Frontal cortex (tissue), 4 donors: Measurements from ENCODE around the gene CREM. TPM values are rescaled to one million over a fixed set of nuclear protein-coding genes. Genes with fewer than 3 reads are reported as not detected.

Experiments used
- DNase-seq, 2 donors: peaks; one replicate each; pipeline ENCODE4 v3.0.0; 2012; ENCODE audit warnings: low spot score in 2 of 2
- FAIRE-seq: peaks from 2 replicates; lab custom pipeline; 2012; peaks lifted over from hg19 to GRCh38; lab: Jason Lieb, UNC
- total RNA-seq: library from RNA; depleted of rRNA; stranded (reverse); fragments of >200 nt; gene quantifications from one replicate; pipeline ENCODE4 v1.2.3, GENCODE V29; 2014
- donor health status: control.
- donor health status: control.
- donor health status: control.

Gene CREM
- total RNA-seq, 1 donor from 2014 or later = 14.7 TPM

DNA sequence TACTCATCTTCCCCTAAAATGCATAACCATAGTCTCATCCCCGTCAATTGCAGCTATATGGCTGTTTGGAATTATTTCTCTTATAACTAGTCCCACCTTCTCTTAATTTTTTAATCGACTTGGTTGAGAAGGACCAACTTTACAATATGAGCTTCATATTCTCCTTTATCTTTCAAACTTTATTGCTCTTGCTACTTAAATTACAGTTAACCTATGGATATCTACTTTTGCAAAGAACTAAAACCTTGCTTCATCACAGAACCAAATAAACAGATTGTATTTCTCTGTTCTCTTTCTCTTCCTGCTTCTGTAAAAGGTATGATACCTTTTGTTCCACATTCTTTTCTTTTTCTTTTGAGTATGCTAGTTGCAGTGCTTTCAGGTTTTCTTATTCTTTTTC is 6.1 kb downstream of the CREM start:
- FAIRE-seq (no peak), DNase-seq (no peak)

DNA sequence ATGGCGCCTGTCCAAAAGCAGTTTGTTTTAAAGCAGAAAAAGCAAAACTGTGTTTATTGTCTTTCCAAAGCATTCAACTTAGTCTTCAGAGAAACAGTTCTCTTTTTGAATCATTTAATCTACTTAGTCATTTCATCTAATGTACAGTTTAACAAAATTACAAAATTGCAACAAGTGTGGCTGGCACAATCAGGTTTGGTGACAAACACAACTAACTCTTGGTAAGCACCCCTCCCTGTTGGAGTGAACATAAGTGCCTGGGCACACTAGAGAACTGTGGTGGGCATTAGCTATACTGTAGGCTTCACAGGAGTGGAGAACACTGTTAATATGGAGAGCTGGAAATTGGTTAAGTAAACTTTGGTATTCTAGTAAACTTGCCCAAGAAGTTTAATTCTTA is 6.9 kb downstream of the CREM start:
- FAIRE-seq = no peak
- DNase-seq = no peak

DNA sequence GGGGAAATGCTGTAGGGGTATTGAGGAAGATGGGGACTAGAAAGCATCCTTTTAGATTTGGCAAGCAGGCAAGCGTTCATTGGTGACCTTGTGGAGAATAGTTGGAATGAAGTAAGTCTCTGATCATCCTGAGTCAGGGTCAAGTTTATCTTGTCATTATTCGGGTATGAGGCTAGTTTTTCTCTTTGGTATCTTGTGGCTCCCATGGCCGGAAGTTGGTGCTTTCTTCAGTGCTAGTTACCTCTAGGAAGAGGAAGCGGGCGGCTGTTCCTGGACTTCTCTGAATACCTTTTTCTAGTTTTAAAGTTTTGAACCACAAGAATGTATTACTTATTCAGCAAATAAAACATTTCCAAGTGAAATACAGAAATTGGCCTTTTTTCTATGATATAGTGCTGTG is 9.2 kb downstream of the CREM start:
- no peak for DNase-seq
- no peak for FAIRE-seq

DNA sequence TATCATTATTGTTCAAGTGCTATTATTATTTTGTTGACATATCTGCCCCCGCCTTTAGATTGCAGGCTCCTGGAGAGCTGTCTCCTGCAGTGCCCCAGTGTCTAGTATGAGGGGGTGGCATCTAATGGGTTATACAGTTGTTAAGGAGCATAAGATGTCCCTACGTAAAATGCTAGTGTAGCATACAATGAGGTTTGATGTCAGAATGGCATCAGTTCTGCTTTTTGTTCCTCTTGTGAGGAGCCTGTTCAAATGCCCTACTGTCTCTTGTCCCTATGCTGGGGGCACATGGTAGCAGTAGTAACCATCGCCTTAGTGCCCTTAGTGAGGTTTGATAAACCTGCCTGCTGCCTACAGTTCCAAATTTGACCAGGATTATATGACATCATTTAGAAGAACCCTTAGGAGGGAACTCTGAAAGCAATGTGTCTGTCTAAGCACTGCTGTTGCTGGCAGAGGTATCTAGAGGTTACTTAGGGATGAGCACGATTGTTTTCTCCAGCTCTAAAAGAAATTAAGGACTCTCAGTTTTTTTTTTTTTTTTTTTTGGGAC is 9.7 kb downstream of the CREM start:
- DNase-seq (no peak), FAIRE-seq (no peak)

DNA sequence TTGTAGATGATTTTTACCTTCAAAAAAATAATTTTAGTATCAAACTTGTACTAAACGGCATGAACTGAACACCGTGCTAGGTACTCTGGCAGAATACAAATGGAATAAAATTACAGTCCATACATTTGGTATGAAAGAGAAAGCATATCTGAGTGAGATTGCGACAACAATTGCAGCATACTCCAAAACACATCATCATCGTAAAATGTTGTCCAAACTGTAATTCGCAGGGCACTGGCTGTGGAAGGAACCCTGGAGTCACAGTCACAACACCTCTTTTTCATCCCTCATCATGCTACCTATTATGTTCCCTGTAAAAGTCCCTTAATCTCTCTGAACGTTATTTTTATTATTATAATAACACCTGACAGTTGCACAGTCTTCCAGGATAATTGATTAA is 13.5 kb downstream of the CREM start:
- DNase-seq (no peak), FAIRE-seq (no peak)

DNA sequence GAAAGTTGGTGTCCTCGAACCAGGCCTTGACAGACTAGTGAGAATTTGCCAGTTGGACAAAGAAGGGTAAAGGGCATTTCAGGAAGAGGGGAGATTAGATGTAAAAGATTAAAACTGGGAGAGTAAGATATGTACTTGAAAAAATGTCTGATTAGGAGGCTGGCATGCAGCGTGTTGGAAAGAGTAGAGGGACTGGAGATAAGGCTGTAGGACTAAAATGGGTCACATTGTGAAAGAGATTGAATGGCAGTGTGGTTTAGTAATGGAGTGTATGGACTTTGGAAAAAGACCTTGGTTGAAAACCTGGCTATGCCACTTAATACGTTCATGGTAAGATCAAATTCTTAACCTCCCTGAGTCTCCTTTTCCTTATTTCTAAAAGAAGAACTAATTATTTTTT is 14.1 kb downstream of the CREM start:
- FAIRE-seq = no peak
- no peak for DNase-seq

DNA sequence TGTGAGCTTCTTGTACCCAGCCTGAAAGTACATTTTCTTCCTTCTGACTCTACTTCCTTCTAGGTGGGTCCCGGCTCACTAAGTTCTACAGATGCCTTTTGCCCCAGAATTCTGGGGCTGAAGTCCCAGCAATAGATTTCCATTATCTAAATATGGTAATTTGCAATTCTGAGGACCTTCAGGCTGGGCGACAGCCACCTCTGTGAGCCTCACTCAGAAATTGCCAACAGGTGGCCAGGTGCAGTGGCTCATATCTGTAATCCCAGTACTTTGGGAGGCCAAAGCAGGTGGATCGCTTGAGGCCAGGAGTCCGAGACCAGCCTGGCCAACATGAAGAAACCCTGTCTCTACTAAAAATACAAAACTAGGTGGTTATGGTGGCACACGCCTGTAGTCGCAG is 23.7 kb downstream of the CREM start:
- DNase-seq (no peak), FAIRE-seq (no peak)

DNA sequence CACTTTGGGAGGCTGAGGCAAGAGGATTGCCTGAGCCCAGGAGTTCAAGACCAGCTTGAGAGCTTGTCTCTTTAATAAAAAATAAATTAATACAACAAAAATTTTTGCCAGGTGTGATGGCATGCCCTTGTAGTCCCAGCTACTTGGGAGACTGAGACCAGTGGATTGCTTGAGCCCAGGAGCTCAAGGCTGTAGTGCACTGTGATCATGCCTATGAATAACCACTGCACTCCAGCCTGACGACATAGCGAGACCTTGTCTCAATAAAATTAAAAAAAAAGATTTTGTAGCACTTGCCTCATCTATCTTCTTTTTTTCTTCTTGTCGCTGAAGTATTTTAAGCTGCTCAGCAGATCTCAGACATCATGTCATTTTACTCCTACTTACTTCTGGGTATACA is 26.3 kb downstream of the CREM start:
- DNase-seq (no peak), FAIRE-seq (no peak)

DNA sequence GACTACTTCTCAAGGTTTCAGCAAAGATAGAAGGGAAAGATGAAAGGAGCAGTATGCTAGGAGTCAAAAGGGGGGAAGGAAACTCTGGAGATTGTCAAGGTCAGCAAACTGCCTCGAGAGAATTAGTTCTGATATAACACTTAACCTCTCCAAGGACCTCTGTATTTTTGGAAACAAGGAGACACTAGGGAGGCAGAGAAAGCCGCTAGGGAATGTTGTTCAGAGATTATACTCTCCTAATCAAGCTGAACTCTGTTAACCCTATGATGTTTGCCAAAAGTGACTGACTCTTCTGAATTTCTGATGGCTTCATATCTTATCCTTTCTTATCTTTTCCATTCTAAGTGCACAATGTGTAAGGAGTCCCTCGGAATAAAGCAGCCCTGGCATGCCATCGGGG is 27.1 kb downstream of the CREM start:
- FAIRE-seq (no peak), DNase-seq (no peak)

DNA sequence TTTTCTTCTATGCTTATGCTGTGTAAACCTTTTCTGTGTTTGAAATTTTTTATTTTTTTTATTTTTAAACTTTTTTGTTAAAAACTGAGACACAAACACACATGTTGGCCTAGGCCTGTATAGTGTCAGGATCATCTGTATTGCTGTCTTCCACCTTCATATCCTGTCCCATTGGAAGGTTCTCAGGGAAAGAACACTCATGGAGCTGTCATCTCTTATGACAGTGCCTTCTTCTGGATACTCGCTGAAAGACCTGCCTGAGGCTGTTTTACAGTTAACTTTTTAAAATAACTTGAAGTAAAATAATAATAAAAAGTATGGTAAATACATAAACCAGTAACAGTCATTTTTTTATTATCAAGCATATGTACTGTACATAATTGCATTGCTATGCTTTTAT is 34.1 kb downstream of the CREM start:
- FAIRE-seq = no peak

DNA sequence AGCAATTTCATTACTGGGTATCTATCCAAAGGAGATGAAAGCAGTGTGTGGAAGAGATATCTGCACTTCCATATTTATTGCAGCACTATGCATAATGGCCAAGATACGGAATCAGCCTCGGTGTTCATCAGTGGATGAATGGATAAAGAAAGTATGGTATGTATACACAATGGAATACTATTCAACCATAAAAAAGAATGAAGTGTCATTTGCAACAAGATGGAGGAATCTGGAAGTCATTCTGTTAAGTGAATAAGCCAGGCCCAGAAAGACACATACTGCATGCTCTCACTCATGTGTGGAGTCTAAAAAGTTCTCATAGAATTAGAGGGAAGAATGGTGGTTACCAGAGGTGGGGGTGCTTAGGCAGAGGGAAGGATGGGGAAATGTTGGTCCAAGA is 35.3 kb downstream of the CREM start:
- FAIRE-seq (no peak), DNase-seq (no peak)

More for the DNA sequence above, 34.1 kb downstream of the CREM start:
- DNase-seq = no peak

DNA sequence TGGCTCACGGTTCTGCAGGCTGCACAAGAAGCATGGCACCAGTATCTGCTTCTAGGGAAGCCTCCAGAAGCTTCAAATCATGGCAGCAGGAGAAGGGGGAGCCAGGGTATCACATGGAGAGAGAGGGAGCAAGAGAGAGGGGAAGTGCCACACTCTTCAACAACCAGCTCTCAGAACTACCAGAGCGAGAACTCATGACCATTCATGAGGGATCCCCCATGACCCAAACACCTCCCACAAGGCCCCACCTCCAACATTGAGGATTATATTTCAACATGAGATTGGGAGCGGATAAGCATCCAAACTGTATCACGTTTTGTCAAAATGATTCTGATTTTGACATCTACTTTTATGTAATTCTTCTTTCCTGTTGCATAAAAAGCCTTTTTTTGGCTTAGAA is 38.5 kb downstream of the CREM start:
- FAIRE-seq (no peak), DNase-seq (no peak)

DNA sequence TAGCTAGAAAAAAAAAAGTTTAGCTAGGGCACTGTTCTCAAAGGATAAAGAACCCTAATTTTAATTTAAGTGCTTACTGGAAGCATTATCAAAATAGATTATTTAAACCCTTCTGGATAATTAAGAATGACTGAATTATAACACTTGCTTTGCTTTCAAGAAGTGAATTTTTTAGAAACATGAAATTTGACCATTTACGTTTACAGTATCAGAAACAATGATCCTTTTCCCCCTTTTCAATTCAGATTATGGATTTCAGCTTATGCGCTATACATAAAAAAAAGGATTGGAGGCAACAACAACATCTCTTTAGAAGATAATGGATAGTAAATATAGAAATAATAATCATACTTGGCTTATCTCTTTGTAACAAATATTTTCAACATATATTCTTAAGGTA is 39.2 kb downstream of the CREM start:
- DNase-seq = no peak
- FAIRE-seq = no peak

DNA sequence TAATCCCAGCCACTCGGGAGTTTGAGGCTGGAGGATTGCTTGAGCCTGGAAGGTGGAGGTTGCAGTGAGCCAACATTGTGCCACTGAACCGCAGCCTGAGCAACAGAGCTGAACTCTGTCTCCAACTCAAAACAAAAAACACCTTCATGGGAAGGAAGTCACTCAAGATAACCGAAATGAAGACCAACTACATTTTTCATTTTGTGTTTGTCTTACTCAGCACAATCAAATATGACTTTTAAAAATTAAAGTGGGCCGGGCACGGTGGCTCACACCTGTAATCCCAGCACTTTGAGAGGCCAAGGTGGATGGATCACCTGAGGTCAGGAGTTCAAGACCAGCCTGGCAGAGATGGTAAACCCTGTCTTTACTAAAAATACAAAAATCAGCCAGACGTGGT is 40.0 kb downstream of the CREM start:
- DNase-seq (no peak), FAIRE-seq (no peak)

DNA sequence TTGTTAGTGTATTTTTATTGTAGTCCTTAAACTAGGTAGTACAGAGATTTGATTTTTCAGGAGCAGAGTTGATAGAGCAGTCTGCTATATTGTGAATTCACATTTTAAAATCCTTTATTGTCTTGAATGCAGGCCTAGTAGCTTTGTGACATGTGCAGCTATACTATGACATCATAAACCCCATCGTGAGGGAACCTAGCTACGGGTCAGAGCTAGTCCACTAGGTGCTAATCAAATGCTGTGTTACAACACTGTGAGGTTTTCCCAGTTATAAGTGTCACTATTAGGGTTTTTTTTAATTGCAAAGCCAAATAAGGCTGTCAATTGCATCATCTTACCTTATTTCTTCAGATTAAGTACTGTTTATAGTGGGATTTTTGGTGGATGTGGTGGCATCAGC is 40.7 kb downstream of the CREM start:
- FAIRE-seq (no peak), DNase-seq (no peak)

DNA sequence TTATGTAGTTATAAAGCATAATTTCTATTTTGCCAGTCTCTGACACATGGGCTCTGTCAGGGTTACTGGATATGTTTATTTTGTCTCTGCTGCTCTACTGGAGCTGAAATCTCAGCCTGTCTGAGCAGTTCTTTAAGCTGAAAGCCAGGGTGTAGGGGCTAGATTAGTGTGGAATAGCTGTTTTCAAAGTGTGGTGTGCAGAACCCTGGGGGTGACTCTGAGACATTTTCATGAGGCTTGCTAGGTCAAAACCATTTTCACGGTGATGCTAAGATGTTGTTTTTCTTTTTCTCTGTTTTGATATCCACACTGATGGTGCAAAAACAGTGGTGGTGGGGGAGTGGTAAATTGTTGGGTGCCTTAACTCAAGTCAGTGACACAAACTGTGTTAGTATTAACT is 45.5 kb downstream of the CREM start:
- no peak for DNase-seq
- no peak for FAIRE-seq

DNA sequence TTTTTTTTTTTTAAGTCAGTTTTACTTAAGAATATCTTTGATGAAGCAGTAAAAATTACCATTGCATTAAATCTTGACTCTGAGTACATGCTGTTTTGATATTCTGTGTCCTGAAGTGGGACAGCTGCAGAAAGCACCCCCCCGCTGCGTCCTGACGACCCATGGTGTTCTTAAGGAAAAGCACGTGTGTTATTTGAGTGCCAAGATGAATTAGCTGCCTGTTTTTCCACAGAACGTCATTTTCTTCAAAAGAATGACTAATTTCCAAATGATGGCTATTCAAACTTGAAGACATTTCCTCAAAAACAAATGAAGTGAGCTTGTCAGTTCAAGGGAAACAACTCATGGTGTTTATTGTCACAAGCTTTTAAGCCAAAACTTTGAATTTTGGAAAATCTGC is 45.9 kb downstream of the CREM start:
- no peak for DNase-seq
- no peak for FAIRE-seq

DNA sequence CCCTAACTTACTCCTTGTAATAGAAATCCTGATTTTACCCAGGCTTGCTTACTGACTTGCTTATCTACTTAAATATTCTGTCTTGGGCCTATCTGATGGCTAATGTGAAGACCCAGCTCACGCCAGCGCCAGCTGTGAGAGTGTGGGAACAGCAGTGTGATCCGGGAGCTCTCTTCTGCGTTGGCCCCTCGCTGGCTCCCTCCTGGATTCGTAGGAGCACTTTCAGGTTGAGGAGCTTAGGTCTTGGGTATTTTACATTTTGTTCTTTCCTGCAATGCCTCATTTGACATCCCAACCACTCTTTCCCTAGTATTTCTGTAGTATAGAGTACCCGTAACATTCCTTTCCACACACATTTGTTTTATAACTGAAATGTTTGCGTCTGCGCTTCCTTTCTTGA is 51.7 kb downstream of the CREM start:
- DNase-seq = no peak
- FAIRE-seq = no peak

DNA sequence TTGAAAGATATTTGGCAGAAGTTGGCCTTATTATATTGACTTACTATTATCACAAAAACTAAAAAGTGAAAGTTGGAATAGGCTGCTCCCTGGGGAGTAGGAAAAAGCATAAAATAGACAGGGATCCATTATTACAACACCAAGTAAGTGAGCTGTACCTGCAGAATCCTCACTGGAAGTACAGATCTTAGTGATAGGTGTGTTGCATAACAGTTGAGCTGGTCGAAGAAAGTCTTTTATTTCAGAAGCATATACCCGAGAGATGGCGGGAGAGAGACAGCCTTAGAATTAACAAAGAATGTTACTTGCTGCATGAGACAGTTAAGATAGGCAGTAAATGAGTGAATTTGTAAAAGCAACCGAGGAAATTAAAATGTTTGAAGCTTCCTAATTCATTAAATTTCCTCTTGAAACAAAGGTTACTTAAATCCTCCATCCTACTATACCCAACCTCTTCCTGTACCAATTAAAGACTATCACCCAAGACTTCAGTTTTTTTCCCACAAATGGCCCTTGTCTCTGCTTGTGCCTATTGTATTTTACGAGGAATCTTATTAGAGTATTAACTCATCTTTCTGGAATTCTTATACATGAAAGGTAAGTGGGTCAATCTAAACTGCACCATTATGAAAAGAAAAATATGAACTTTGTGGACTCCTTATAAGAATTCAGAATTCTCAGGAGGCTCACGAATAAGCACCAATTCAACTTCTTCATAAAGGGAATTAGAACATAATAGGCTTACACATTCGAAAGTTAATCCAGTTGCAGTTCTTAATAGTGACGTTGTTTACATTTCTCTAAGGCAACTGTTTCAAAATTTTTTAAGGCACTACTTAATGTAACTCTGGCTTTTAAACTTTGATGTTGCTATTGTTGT is 56.2 kb downstream of the CREM start:
- DNase-seq (no peak), FAIRE-seq (no peak)

DNA sequence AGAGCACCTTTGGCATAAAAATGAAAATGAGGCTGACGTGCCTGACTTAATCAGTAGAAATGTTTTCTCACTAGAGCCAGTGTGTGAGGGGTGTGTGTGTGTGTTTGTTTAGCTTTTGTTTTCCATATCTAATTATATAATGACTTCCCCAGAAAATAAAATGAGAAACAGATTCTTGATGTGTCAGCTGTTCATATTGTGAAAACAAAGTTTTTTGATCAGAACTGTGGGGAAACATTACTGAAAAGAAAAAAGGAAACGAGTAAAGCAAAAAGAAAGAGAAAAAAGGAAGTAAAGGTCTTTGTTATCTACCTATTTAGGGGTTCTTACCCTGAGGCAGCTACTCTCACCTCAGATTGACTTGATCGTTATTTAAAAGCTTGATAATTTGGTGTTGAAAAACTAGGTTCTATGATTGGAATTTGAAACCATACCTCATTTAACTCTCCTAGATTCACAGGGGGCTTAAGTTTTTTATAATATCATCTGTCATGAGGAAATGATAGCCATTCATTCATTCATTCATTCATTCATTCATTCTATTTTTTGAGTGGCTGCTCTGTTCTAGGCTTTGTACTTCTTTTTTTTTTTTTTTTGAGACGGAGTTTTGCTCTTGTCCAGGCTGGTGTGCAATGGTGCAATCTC is 58.0 kb downstream of the CREM start:
- FAIRE-seq (no peak), DNase-seq (no peak)

DNA sequence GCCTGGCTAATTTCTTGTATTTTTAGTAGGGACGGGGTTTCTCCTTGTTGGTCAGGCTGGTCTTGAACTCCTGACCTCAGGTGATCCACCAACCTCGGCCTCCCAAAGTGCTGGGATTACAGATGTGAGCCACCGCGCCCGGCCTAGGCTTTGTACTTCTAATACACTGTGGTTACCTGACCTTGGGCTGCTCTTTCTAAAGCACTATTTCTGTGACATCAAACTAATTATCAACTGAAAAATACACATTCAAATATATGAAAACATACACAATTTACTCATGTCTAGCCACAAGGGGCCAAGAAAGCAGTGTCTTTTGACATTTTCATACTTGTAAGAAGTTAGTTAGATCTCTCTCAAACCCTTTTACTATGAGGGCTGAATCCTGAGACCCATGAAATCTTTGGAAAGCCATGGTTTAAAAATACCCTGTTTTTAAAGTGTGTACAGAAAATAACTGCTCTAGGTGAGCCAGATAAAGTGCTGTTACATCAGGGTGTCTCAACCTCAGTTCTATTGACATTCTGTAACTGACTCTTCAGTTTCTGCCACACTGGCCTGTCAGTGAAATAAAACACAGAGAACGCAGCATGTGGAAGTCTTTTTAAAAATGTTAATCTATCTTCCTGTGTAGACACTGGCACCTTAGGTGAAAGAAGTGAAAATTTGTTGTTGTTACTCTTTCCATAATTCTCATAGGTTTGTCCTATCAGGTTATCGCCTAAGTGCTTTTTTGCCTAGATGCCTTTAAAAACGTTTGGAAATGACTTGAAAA is 58.8 kb downstream of the CREM start:
- no peak for DNase-seq
- FAIRE-seq = no peak
